ENCODE measurements around the gene LLGL2.
"Not testable (repeated sequence)": the region's sequence is repeated elsewhere in the genome, so short reads cannot be mapped to it uniquely, and the experiment has no call there.

The LLGL2 gene

GRCh38 chr17:75524970-75525805, at the start of gene LLGL2:
Gene LLGL2 (plus strand): TSS chr17:75525697. CDS start chr17:75543427, 17,730 bp downstream.
- no peaks in the 10 kb centered on the region for H3K36me3 ChIP-seq (ENCODE audit: insufficient read depth)
- H3K27ac ChIP-seq, result no peak within 1 kb of the TSS
- peak within 1 kb of the TSS; percentile 90 for H3K4me2 ChIP-seq
- H2AFZ ChIP-seq (ENCODE audit: low read depth), result peak within 1 kb of the TSS; percentile 95
- H3K4me3 ChIP-seq (IDR thresholded peaks at IDR 0.05; ENCODE audit: insufficient read depth, low read depth, low read length), result no peak within 1 kb of the TSS
- no peaks in the 10 kb centered on the region for H3K79me2 ChIP-seq (ENCODE audit: insufficient read depth, low read depth)
- peak within 1 kb of the TSS; percentile 30; the same call in 1 of the 2 replicates for H3K9ac ChIP-seq
- peak; percentile 49 for TF ChIP-seq CTCF (conservative IDR thresholded peaks at IDR 0.05; ENCODE audit: low read depth, low read length)
- H3K27me3 ChIP-seq (ENCODE audit: insufficient read depth, low read depth), result no peaks in the 10 kb centered on the region
- H3K4me1 ChIP-seq (ENCODE audit: low read depth, poor library complexity, severe bottlenecking), result peaks cover 13% of the 10 kb centered on the region
- no peaks in the 10 kb centered on the region for H4K20me1 ChIP-seq (ENCODE audit: insufficient read depth)

GRCh38 chr17:75475851-75476250, 49.6 kb upstream of the LLGL2 start:
- H4K20me1 ChIP-seq (ENCODE audit: insufficient read depth), result no peaks in the 10 kb centered on the region
- H3K36me3 ChIP-seq (ENCODE audit: insufficient read depth), result no peaks in the 10 kb centered on the region
- H3K27me3 ChIP-seq (ENCODE audit: insufficient read depth, low read depth), result no peaks in the 10 kb centered on the region
- H3K79me2 ChIP-seq (ENCODE audit: insufficient read depth, low read depth), result no peaks in the 10 kb centered on the region
- H3K4me3 ChIP-seq (IDR thresholded peaks at IDR 0.05; ENCODE audit: insufficient read depth, low read depth, low read length), result no peak overlapping the region
- no peak for TF ChIP-seq CTCF (conservative IDR thresholded peaks at IDR 0.05; ENCODE audit: low read depth, low read length)
- no peak overlapping the region for H2AFZ ChIP-seq (ENCODE audit: low read depth)
- H3K27ac ChIP-seq, result no peak overlapping the region
- peaks cover 16% of the 10 kb centered on the region for H3K4me1 ChIP-seq (ENCODE audit: low read depth, poor library complexity, severe bottlenecking)
- no peak overlapping the region for H3K4me2 ChIP-seq
- H3K9ac ChIP-seq, result no peak overlapping the region

DNA sequence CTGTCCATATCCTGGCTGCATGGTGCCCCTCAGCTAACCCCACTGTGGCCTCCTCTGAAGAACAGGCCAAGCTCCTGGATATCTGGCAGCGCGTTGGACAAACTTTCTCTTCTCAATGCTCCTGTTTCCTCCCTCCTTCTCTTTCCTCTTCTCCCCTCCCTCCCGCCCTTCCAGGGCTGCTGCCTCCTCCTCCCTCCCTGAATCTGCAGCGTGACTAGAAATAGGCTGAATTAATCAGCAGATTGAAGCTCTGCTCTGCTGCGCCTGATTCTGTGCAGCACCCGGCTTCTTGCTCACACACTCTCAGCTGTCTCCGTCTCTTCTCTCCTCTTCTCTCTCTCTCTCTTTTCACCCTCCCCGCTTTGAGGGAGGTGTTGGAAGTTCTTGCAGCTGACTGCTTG, 49.2 kb upstream of the LLGL2 start:
- Histone ChIP-seq H3K4me3 (IDR thresholded peaks at IDR 0.05; ENCODE audit: insufficient read depth, low read depth, low read length) (no peak overlapping the region), H3K27me3 (ENCODE audit: insufficient read depth, low read depth) (no peaks in the 10 kb centered on the region), H3K9ac (no peak overlapping the region), H4K20me1 (ENCODE audit: insufficient read depth) (no peaks in the 10 kb centered on the region), H3K4me1 (ENCODE audit: low read depth, poor library complexity, severe bottlenecking) (peaks cover 14% of the 10 kb centered on the region), H3K4me2 (no peak overlapping the region), H3K27ac (no peak overlapping the region), H2AFZ (ENCODE audit: low read depth) (no peak overlapping the region), H3K36me3 (ENCODE audit: insufficient read depth) (no peaks in the 10 kb centered on the region), H3K79me2 (ENCODE audit: insufficient read depth, low read depth) (no peaks in the 10 kb centered on the region)
- no peak for TF ChIP-seq CTCF (conservative IDR thresholded peaks at IDR 0.05; ENCODE audit: low read depth, low read length)

DNA sequence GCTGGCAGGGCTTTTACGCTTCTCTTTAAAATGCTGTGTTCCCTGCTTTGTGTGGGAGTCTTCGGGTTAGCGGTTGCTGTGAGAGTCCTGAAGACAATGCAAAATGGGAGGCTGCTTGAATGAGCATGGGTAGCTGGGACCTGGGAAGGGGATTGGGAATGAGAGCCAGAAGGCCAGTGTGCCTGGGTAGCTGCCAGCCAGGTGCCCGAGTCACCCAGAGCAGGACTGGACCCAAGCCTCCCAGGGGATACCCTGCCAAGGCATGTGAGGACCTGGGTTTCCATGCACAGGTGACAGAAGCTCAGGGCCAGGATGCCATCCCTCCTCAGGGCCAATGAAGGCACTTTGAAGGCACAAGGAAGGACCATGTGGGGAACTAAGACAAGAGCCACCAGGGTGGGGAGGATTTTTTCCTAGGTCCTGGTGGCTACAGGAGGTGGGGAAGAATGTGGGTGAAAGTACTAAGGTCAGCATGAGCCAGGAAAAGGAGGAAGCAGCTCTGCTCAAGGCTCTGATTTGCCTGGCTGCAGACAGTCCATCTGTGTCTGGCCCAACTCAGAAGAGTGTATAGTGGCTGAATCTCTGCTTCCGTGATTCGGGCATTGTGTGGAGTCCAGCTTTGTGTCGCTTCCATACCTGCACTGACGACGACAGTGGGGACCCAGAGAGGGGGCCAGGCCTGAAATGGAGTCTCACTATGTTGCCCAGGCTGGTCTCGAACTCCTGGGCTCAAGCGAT, 48.6 kb upstream of the LLGL2 start:
- TF ChIP-seq CTCF (conservative IDR thresholded peaks at IDR 0.05; ENCODE audit: low read depth, low read length), result no peak
- no peak overlapping the region for H3K4me2 ChIP-seq

GRCh38 chr17:75477490-75477862, 48.0 kb upstream of the LLGL2 start:
- not testable (repeated sequence) for H3K4me1 ChIP-seq (ENCODE audit: low read depth, poor library complexity, severe bottlenecking); H3K27ac ChIP-seq; H3K36me3 ChIP-seq (ENCODE audit: insufficient read depth); H3K4me3 ChIP-seq (IDR thresholded peaks at IDR 0.05; ENCODE audit: insufficient read depth, low read depth, low read length); H2AFZ ChIP-seq (ENCODE audit: low read depth); H3K4me2 ChIP-seq; H3K9ac ChIP-seq; H4K20me1 ChIP-seq (ENCODE audit: insufficient read depth); H3K27me3 ChIP-seq (ENCODE audit: insufficient read depth, low read depth); H3K79me2 ChIP-seq (ENCODE audit: insufficient read depth, low read depth)

More for the DNA sequence above, 48.6 kb upstream of the LLGL2 start:
- H3K79me2 ChIP-seq (ENCODE audit: insufficient read depth, low read depth), result no peaks in the 10 kb centered on the region
- H4K20me1 ChIP-seq (ENCODE audit: insufficient read depth), result no peaks in the 10 kb centered on the region
- H3K4me1 ChIP-seq (ENCODE audit: low read depth, poor library complexity, severe bottlenecking), result peaks cover 7% of the 10 kb centered on the region
- no peaks in the 10 kb centered on the region for H3K36me3 ChIP-seq (ENCODE audit: insufficient read depth)
- no peak overlapping the region for H3K27ac ChIP-seq
- H3K4me3 ChIP-seq (IDR thresholded peaks at IDR 0.05; ENCODE audit: insufficient read depth, low read depth, low read length), result no peak overlapping the region
- H3K27me3 ChIP-seq (ENCODE audit: insufficient read depth, low read depth), result no peaks in the 10 kb centered on the region
- no peak overlapping the region for H2AFZ ChIP-seq (ENCODE audit: low read depth)
- no peak overlapping the region for H3K9ac ChIP-seq

Measured in KMS-11 (cell line).